Transverse colon (tissue), 4 donors: ENCODE measurements around the gene ZNF213. TPM values are rescaled to one million over a fixed set of nuclear protein-coding genes. Genes with fewer than 3 reads are reported as not detected.

Experiments used
- DNase-seq: peaks from one replicate; pipeline ENCODE4 v3.0.0-alpha.2; 2019
- H3K27ac ChIP-seq, 4 donors: fragments of 200-600 bp; sonication (generic); 2 replicates each; pipeline ENCODE4 v1.5.1; 2016 to 2018; ENCODE audit warnings: inconsistent platforms in 4 of 4
- H3K27me3 ChIP-seq: fragments of 200-600 bp; sonication (generic); 2 replicates; pipeline ENCODE4 v1.5.1; 2017; ENCODE audit warnings: inconsistent platforms
- H3K36me3 ChIP-seq, 4 donors: fragments of 200-600 bp; sonication (generic); 2 replicates each; pipeline ENCODE4 v1.5.1; 2017 to 2019; ENCODE audit warnings: inconsistent platforms in 4 of 4
- H3K4me1 ChIP-seq, 4 donors: fragments of 200-600 bp; sonication (generic); 2 replicates each; pipeline ENCODE4 v1.5.1; 2017 to 2020; ENCODE audit warnings: inconsistent platforms in 4 of 4
- H3K4me3 ChIP-seq, 4 donors: fragments of 200-600 bp; sonication (generic); 1 replicate in 1 of 4; 2 replicates in 3 of 4; pipeline versions ENCODE4 v1.5.1 to v1.6.1; 2017 to 2019; ENCODE audit warnings: inconsistent platforms in 4 of 4
- H3K9me3 ChIP-seq, 2 donors: fragments of 200-600 bp; sonication (generic); 2 replicates each; pipeline ENCODE4 v1.5.1; 2017 to 2019; ENCODE audit warnings: inconsistent platforms in 2 of 2
- EP300 ChIP-seq: sonication (generic); formaldehyde crosslinking; IDR thresholded peaks from one replicate; pipeline ENCODE4 v1.6.1; 2017; ENCODE audit warnings: antibody characterized with exemption, low read depth
- POLR2A ChIP-seq: fragments of 450-650 bp; IDR thresholded peaks from one replicate; pipeline ENCODE4 v1.6.1; 2016; ENCODE audit warnings: antibody characterized with exemption, mild to moderate bottlenecking, moderate library complexity
- POLR2AphosphoS5 ChIP-seq, 3 donors: sonication (generic); formaldehyde crosslinking; IDR thresholded peaks; one replicate each; pipeline ENCODE4 v1.6.1; 2016; ENCODE audit warnings: antibody characterized with exemption in 3 of 3
- WGBS, 2 donors: methylation state at CpG; one replicate each; pipeline ENCODE4 v1.1.5; 2018; ENCODE audit warnings: low coverage in 1 of 2; 5-methylcytosine and 5-hydroxymethylcytosine counted together
- in situ Hi-C, 4 donors: fragments of 200-750 bp; cut with MboI; loops; one replicate each; pipeline versions ENCODE4 v1.15.0 to v1.15.1; 2017; ENCODE audit warnings: low sequenced_read_pairs in 3 of 4, low pct_ligation_motif_present in 1 of 4, low pct_unique_long_range_greater_than_20kb in 1 of 4
- intact Hi-C: fragments of 100-400 bp; cut with DNase I; formaldehyde crosslinking; loops from one replicate; pipeline ENCODE4 v1.15.1; 2023; ENCODE audit warnings: low total_unique reads
- total RNA-seq, 4 donors: library from RNA; depleted of rRNA; stranded (reverse); fragments of >200 nt; gene quantifications; one replicate each; pipeline ENCODE4 v1.1.0, GENCODE V29; 2016
- TF ChIP-seq, protein P1 (sequence below), 5 experiments: fragments of 200-600 bp in 3 of 5; fragments of 450-650 bp in 2 of 5; sonication (generic) in 3 of 5; IDR thresholded peaks; 1 replicate in 2 of 5; 2 replicates in 3 of 5; pipeline ENCODE4 v1.5.1; 2016 to 2017; ENCODE audit warnings: antibody characterized with exemption in 5 of 5, inconsistent platforms in 3 of 5, mild to moderate bottlenecking in 2 of 5, moderate library complexity in 1 of 5

ZNF213 gene
- total RNA-seq, 4 donors from 2014 or later: 12.1 to 64.3 (median 16.1) TPM

DNA sequence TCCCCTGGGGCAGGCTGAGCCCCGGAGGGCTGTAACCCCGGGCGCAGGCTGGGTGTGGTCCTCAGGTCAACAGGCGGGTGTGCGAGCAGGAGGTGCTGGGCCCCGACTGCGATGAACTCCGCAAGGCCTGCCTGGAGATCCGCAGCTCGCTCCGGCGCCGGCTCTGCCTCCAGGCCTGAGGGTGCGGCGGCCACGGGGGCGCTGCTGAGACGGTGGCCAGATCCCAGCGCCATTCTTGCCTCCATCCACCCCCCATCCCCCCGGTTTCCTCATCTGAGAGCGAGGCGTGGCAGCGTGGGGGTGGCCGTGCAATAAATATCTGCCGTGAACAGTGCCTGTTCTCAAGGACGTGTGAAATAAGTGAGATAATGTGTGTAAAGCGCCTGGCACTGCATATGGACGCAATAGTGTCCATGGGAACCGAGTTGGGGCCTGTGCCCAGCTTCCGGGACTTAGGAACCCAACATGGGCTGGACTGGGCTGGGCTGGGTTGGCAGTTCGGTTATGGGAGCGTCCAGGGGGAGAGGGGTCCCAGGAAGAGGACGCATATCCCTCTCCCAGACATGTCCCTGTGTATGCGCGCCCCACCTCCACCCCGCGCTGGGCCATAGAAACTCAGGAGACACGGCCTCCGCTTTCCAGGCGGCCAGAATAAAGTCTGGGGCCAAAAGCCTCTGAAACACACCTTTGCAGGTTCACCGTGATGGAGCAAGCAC, 15.0 kb downstream of the ZNF213 start:
- Histone ChIP-seq H3K4me1 (peaks cover 11 to 33% (median 25%) of the 10 kb centered on the region in 4 donors), H3K27ac (peak overlapping the region; percentile 86 to 92 (median 90)), H3K36me3 (no peaks in the 10 kb centered on the region), H3K4me3 (peak overlapping the region; percentile 38 to 75 (median 53)), H3K9me3 (no peaks in the 10 kb centered on the region), H3K27me3 (no peaks in the 10 kb centered on the region)
- no peak for TF ChIP-seq EP300
- TF ChIP-seq, protein P1, sequence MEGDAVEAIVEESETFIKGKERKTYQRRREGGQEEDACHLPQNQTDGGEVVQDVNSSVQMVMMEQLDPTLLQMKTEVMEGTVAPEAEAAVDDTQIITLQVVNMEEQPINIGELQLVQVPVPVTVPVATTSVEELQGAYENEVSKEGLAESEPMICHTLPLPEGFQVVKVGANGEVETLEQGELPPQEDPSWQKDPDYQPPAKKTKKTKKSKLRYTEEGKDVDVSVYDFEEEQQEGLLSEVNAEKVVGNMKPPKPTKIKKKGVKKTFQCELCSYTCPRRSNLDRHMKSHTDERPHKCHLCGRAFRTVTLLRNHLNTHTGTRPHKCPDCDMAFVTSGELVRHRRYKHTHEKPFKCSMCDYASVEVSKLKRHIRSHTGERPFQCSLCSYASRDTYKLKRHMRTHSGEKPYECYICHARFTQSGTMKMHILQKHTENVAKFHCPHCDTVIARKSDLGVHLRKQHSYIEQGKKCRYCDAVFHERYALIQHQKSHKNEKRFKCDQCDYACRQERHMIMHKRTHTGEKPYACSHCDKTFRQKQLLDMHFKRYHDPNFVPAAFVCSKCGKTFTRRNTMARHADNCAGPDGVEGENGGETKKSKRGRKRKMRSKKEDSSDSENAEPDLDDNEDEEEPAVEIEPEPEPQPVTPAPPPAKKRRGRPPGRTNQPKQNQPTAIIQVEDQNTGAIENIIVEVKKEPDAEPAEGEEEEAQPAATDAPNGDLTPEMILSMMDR (IDR thresholded peaks at IDR 0.05): peak; percentile 27 to 47 (median 34)
- TF ChIP-seq POLR2AphosphoS5 (IDR thresholded peaks at IDR 0.05): no peak
- peak; percentile 15 for TF ChIP-seq POLR2A
- peak; percentile 81 for DNase-seq
- WGBS, 2 donors: 0 to 3% methylated on average over 1 to 31 of the region's 41 CpGs
- intact Hi-C loops (no loop called here), in situ Hi-C loops (loop anchor here in 1 of 4 donors (25.0 kb wide), 1 partner anchor 112 kb away; the partner anchor contains the start of genes BICDL2 and MMP25)

DNA sequence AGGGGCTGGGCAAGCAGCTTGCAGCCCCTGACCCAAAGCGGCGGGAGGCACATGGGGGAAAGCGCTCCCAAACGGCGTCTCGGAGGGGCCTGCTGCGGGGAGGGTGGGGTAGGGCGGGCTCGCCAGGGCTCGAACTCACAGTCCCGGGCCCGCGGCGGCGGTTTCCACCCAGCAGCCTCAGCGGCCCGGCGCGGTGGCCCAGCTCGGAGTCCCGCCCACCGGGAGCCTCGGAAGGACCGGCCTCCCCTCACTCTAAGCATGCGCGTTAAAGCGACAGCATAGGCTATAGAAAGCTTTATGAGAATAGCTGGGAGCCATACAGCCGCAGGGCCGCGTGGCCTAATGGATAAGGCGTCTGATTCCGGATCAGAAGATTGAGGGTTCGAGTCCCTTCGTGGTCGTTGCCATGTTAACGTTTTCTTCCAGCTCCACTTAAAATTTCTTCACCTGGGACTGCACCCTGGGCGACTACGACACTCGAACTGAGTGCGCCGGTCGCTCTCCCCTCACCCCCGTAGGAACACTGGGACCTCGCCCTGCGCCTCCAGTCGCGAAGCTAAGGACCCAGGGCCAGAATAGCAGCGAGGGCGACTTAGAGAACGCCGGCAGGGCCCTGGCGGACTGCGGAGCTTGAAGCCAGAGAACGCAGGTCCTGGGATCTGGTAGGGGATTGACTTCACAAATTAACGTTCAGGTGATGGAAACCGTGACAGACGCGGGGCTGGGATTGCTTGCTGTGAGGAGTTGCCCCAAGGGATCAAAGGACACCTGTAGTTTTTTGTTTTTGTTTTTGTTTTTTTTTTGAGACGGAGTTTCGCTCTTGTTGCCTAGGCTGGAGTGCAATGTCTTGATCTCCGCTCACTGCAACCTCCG, 15.8 kb downstream of the ZNF213 start:
- intact Hi-C loops: no loop called here
- Histone ChIP-seq H3K9me3 (no peaks in the 10 kb centered on the region), H3K4me3 (peak overlapping the region; percentile 38 to 75 (median 53)), H3K4me1 (peaks cover 11 to 33% (median 25%) of the 10 kb centered on the region in 4 donors), H3K27ac (peak overlapping the region; percentile 86 to 92 (median 90)), H3K27me3 (no peaks in the 10 kb centered on the region), H3K36me3 (no peaks in the 10 kb centered on the region)
- in situ Hi-C loops: no loop called here
- TF ChIP-seq POLR2AphosphoS5 (IDR thresholded peaks at IDR 0.05) (peak in 2 of 3 donors; percentile 16 to 18), POLR2A (no peak), EP300 (no peak)
- peak; percentile 98 for DNase-seq
- 0 to 2% methylated on average over 3 to 37 of the region's 62 CpGs for WGBS, 2 donors

DNA sequence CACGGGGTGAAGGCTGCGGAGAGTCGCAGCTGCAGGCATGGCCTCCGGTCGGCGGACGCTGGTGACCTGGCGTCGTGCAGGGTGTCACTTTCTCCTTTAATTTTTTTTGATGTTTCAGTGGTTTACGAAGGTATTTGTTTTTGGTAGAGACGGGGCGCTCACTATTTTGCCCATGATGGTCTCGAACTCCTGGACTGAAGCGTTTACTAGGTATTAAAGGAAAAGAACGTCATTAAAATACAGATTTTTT, 17.1 kb downstream of the ZNF213 start:
- WGBS, 2 donors: 0 to 7% methylated on average over 9 to 15 of the region's 15 CpGs
- Histone ChIP-seq H3K9me3 (no peaks in the 10 kb centered on the region), H3K4me3 (peak overlapping the region in 2 of 4 donors; percentile 26 to 75), H3K36me3 (no peaks in the 10 kb centered on the region), H3K4me1 (peaks cover 11 to 34% (median 25%) of the 10 kb centered on the region in 4 donors), H3K27me3 (no peaks in the 10 kb centered on the region), H3K27ac (peak overlapping the region in 3 of 4 donors; percentile 23 to 79 (median 57))
- no peak for TF ChIP-seq EP300
- TF ChIP-seq, protein P1 (IDR thresholded peaks at IDR 0.05): peak in 1 of 5 experiments; percentile 8
- intact Hi-C loops: no loop called here
- DNase-seq: no peak
- in situ Hi-C loops: no loop called here

DNA sequence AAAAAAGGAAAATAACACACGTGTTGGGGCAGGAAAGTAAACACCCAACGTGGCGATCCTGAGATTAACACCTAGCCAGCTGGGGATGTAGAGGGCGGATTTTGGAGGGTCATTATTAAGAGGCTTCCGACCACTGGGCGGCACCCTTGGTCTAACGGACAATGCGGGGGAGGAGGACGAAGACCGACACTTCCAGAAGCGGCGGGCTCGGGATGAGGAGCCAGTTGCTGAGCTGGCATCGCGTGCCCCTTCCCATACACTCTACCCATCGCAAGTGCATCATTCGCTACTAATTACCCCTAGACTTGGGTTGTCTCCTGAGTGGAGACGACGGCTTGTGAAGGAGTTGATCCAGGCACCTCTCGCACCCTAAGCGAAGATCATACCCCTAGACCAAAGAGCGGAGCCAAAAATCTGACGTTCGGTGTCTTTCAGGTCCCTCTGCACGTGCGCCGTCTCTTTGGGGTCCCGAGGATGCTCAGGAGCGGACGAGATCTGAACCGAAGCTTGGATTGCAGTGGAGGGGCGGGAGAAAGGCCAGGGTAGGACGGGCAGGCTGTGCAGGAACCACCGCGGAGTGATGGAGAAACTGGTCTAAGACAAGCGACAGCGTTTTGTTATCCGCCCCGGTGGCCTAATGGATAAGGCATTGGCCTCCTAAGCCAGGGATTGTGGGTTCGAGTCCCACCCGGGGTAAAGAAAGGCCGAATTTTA, 17.6 kb downstream of the ZNF213 start:
- WGBS, 2 donors: 0 to 3% methylated on average over 10 to 41 of the region's 42 CpGs
- H3K4me3 ChIP-seq: peak overlapping the region in 2 of 4 donors; percentile 26 to 75
- TF ChIP-seq POLR2A: no peak
- TF ChIP-seq, protein P1 (IDR thresholded peaks at IDR 0.05): peak in 1 of 5 experiments; percentile 11
- no peaks in the 10 kb centered on the region for H3K27me3 ChIP-seq
- H3K36me3 ChIP-seq: no peaks in the 10 kb centered on the region
- peak; percentile 91 for DNase-seq
- intact Hi-C loops (no loop called here), in situ Hi-C loops (no loop called here)
- no peaks in the 10 kb centered on the region for H3K9me3 ChIP-seq
- H3K4me1 ChIP-seq: peaks cover 11 to 39% (median 26%) of the 10 kb centered on the region in 4 donors
- peak overlapping the region; percentile 23 to 79 (median 57) for H3K27ac ChIP-seq
